CD14-positive monocyte (primary cell): ENCODE data around the gene ERO1A. TPM values are rescaled to one million over a fixed set of nuclear protein-coding genes. Genes with fewer than 3 reads are reported as not detected.

ENCODE experiments used
- DNase-seq, 3 donors: peaks; one replicate each; pipeline ENCODE4 v3.0.0-alpha.2; 2011 to 2022
- H2AFZ ChIP-seq: 2 replicates; pipeline ENCODE4 v1.6.0; 2012; ENCODE audit warnings: mild to moderate bottlenecking, low read depth, low read length, inconsistent platforms; ENCODE audit not compliant: insufficient read depth, poor library complexity, severe bottlenecking
- H3K27ac ChIP-seq, 2 donors: 1 replicate in 1 of 2; 2 replicates in 1 of 2; pipeline ENCODE4 v1.5.1; 2012 to 2013; ENCODE audit warnings: low read length in 2 of 2, control low read depth in 1 of 2, inconsistent platforms in 1 of 2, low read depth in 1 of 2, mild to moderate bottlenecking in 1 of 2
- H3K27me3 ChIP-seq, 2 donors: one replicate each; pipeline versions ENCODE4 v1.6.0 to v1.6.1; 2011 to 2013; ENCODE audit warnings: low read length in 2 of 2; ENCODE audit not compliant: control insufficient read depth in 2 of 2, insufficient read depth in 2 of 2
- H3K36me3 ChIP-seq, 2 donors: replicated peaks in 1 of 2; 1 replicate in 1 of 2; 2 replicates in 1 of 2; pipeline versions ENCODE4 v1.5.1 to v1.6.1; 2012 to 2013; ENCODE audit warnings: low read length in 2 of 2, control low read depth in 1 of 2, inconsistent platforms in 1 of 2, mild to moderate bottlenecking in 1 of 2; ENCODE audit not compliant: insufficient read depth in 2 of 2, control insufficient read depth in 1 of 2
- H3K4me1 ChIP-seq, 2 donors: 1 replicate in 1 of 2; 2 replicates in 1 of 2; pipeline versions ENCODE4 v1.5.1 to v1.6.1; 2012 to 2013; ENCODE audit warnings: low read length in 2 of 2, control low read depth in 1 of 2, inconsistent platforms in 1 of 2, mild to moderate bottlenecking in 1 of 2, moderate library complexity in 1 of 2; ENCODE audit not compliant: insufficient read depth in 2 of 2, control insufficient read depth in 1 of 2
- H3K4me2 ChIP-seq: replicated peaks from 2 replicates; pipeline ENCODE3; 2012; ENCODE audit warnings: low read length, moderate library complexity, mild to moderate bottlenecking; ENCODE audit not compliant: poor library complexity, severe bottlenecking; ENCODE audit errors: extremely low read depth
- H3K4me3 ChIP-seq, 3 experiments: fragments of 200-600 bp in 1 of 3; sonication (generic) in 1 of 3; replicated peaks in 1 of 3; 1 replicate in 2 of 3; 2 replicates in 1 of 3; pipeline ENCODE4 v1.5.1; 2011 to 2013; ENCODE audit warnings: low read length in 3 of 3, mild to moderate bottlenecking in 3 of 3, control low read depth in 2 of 3, low read depth in 2 of 3, inconsistent platforms in 1 of 3, moderate library complexity in 1 of 3
- H3K79me2 ChIP-seq: 2 replicates; pipeline ENCODE4 v1.6.0; 2012; ENCODE audit warnings: mild to moderate bottlenecking, control low read depth, inconsistent platforms, low read length, moderate library complexity; ENCODE audit not compliant: insufficient read depth
- H3K9ac ChIP-seq: 2 replicates; pipeline ENCODE4 v1.6.0; 2017; ENCODE audit warnings: low read length, mild to moderate bottlenecking; ENCODE audit not compliant: insufficient read depth, poor library complexity, severe bottlenecking
- H3K9me3 ChIP-seq, 2 donors: replicated peaks in 1 of 2; 1 replicate in 1 of 2; 2 replicates in 1 of 2; pipeline versions ENCODE4 v1.5.1 to v1.6.1; 2012 to 2013; ENCODE audit warnings: low read length in 2 of 2, control low read depth in 1 of 2; ENCODE audit not compliant: control insufficient read depth in 1 of 2, insufficient read depth in 1 of 2
- H4K20me1 ChIP-seq: 2 replicates; pipeline ENCODE4 v1.6.0; 2012; ENCODE audit warnings: mild to moderate bottlenecking, low read length, control low read depth, moderate library complexity; ENCODE audit not compliant: insufficient read depth
- H3K27ac Mint-ChIP-seq, 7 donors: one replicate each; pipeline ENCODE4 v1.8.0; 2020; ENCODE audit warnings: mild to moderate bottlenecking in 7 of 7, mixed read lengths in 7 of 7, moderate library complexity in 6 of 7, inconsistent platforms in 2 of 7
- H3K27me3 Mint-ChIP-seq, 3 donors: one replicate each; pipeline ENCODE4 v1.8.0; 2021 to 2022; ENCODE audit warnings: low read depth in 3 of 3, mild to moderate bottlenecking in 3 of 3, mixed read lengths in 3 of 3, moderate library complexity in 3 of 3, inconsistent platforms in 1 of 3
- H3K36me3 Mint-ChIP-seq, 2 donors: one replicate each; pipeline ENCODE4 v1.8.0; 2020; ENCODE audit warnings: mixed read lengths in 2 of 2, inconsistent platforms in 1 of 2, mild to moderate bottlenecking in 1 of 2
- H3K4me1 Mint-ChIP-seq: one replicate; pipeline ENCODE4 v1.8.0; 2020; ENCODE audit warnings: mild to moderate bottlenecking, mixed read lengths
- H3K4me3 Mint-ChIP-seq, 2 donors: one replicate each; pipeline ENCODE4 v1.8.0; 2020; ENCODE audit warnings: mild to moderate bottlenecking in 2 of 2, mixed read lengths in 2 of 2, moderate library complexity in 1 of 2
- H3K9me3 Mint-ChIP-seq, 7 donors: one replicate each; pipeline ENCODE4 v1.8.0; 2020 to 2022; ENCODE audit warnings: mixed read lengths in 7 of 7, mild to moderate bottlenecking in 6 of 7, moderate library complexity in 6 of 7, inconsistent platforms in 2 of 7
- CTCF ChIP-seq: fragments of 200-600 bp; IDR thresholded peaks from one replicate; pipeline ENCODE4 v1.8.0; 2022; ENCODE audit warnings: antibody characterized with exemption, mild to moderate bottlenecking
- WGBS: methylation state at CpG from one replicate; pipeline ENCODE4 v1.1.5; 2013; ENCODE audit warnings: missing lambda C conversion rate; ENCODE audit not compliant: insufficient coverage; 5-methylcytosine and 5-hydroxymethylcytosine counted together
- intact Hi-C, 2 donors: fragments of 100-400 bp; cut with micrococcal nuclease; formaldehyde crosslinking; loops; one replicate each; pipeline versions ENCODE4 v1.15.0 to v1.15.1; 2023
- polyA plus RNA-seq, 3 donors: library from polyadenylated mRNA; depleted of rRNA in 1 of 3; unstranded in 2 of 3; stranded (reverse) in 1 of 3; fragments of 300-500 nt in 2 of 3; fragments of >200 nt in 1 of 3; fragmentation: Illumina TruSeq in 2 of 3; gene quantifications; 1 replicate in 2 of 3; 2 replicates in 1 of 3; pipeline ENCODE4 v1.2.3, GENCODE V29; 2012 to 2021

ERO1A gene
- polyA plus RNA-seq, 3 donors: 22.1 to 39.5 (median 29.2) TPM

GRCh38 chr14:52596320-52596719 lies 99.0 kb downstream of the ERO1A start:
- no peaks in the 10 kb centered on the region for H3K79me2 ChIP-seq

GRCh38 chr14:52590318-52590717 lies 105.0 kb downstream of the ERO1A start:
- no peak overlapping the region for H3K4me2 ChIP-seq
- Mint-ChIP-seq H3K27me3 (peaks cover 0 to 7% (median 0%) of the 10 kb centered on the region in 3 donors), H3K4me1 (no peaks in the 10 kb centered on the region), H3K36me3 (no peaks in the 10 kb centered on the region), H3K27ac (no peak overlapping the region), H3K9me3 (peaks cover 2 to 13% (median 8%) of the 10 kb centered on the region in 7 donors), H3K4me3 (no peak overlapping the region)
- intact Hi-C loops: no loop called here
- no peak overlapping the region for H3K9ac ChIP-seq
- no peak overlapping the region for H2AFZ ChIP-seq
- no peak for TF ChIP-seq CTCF
- H3K79me2 ChIP-seq: no peaks in the 10 kb centered on the region
- no peak overlapping the region for H3K27ac ChIP-seq
- H4K20me1 ChIP-seq: no peaks in the 10 kb centered on the region
- no peaks in the 10 kb centered on the region for H3K4me1 ChIP-seq
- H3K36me3 ChIP-seq: no peaks in the 10 kb centered on the region
- WGBS: no CpG with 5 or more reads among the region's 1 CpG
- no peak overlapping the region for H3K4me3 ChIP-seq
- no peaks in the 10 kb centered on the region for H3K27me3 ChIP-seq
- H3K9me3 ChIP-seq: no peaks in the 10 kb centered on the region
- no peak for DNase-seq

More at GRCh38 chr14:52596320-52596719, 99.0 kb downstream of the ERO1A start:
- H3K36me3 ChIP-seq: no peaks in the 10 kb centered on the region
- intact Hi-C loops: no loop called here
- Mint-ChIP-seq H3K27ac (no peak overlapping the region), H3K4me3 (no peak overlapping the region), H3K27me3 (peaks cover 0 to 2% (median 0%) of the 10 kb centered on the region in 3 donors), H3K36me3 (no peaks in the 10 kb centered on the region), H3K9me3 (peaks cover 5 to 23% (median 13%) of the 10 kb centered on the region in 7 donors), H3K4me1 (no peaks in the 10 kb centered on the region)
- no peak overlapping the region for H3K4me2 ChIP-seq
- 98% methylated on average over 8 of the region's 10 CpGs for WGBS
- H3K27ac ChIP-seq: no peak overlapping the region
- no peaks in the 10 kb centered on the region for H3K9me3 ChIP-seq
- H4K20me1 ChIP-seq: no peaks in the 10 kb centered on the region
- H2AFZ ChIP-seq: no peak overlapping the region
- H3K27me3 ChIP-seq: no peaks in the 10 kb centered on the region
- no peaks in the 10 kb centered on the region for H3K4me1 ChIP-seq
- H3K9ac ChIP-seq: no peak overlapping the region
- TF ChIP-seq CTCF: no peak
- H3K4me3 ChIP-seq: no peak overlapping the region
- DNase-seq: no peak

Other genes with a start within 250 kb of the ERO1A start
- gene TXNDC16, start 143.1 kb downstream of the ERO1A start, polyA plus RNA-seq: 1 to 10 TPM; 2.6 to 4.1 (median 3.8) TPM
- under 1 TPM in 1 of 3 donors, not detected in 2; 0.04 TPM for gene GPR137C, start 142.7 kb downstream of the ERO1A start, polyA plus RNA-seq
- 10 to 100 TPM; 46.9 to 64.3 (median 48.6) TPM for gene PSMC6, start 11.6 kb upstream of the ERO1A start, polyA plus RNA-seq
- gene STYX, start 34.6 kb upstream of the ERO1A start, polyA plus RNA-seq: 10 to 100 TPM in 2 of 3 donors, 1 to 10 TPM in 1; 7.3 to 16.7 (median 12.0) TPM
- 1 to 10 TPM; 1.1 to 3.1 (median 1.9) TPM for gene GNPNAT1, start 96.0 kb upstream of the ERO1A start, polyA plus RNA-seq